ENCODE data around the gene PTPRB. TPM values are rescaled to one million over a fixed set of nuclear protein-coding genes. Genes with fewer than 3 reads are reported as not detected.
"Not testable (repeated sequence)": the region's sequence is repeated elsewhere in the genome, so short reads cannot be mapped to it uniquely, and the experiment has no call there.

PTPRB gene
- total RNA-seq, 3 donors from 2014 or later = 18.4 to 36.1 (median 33.6) TPM

DNA sequence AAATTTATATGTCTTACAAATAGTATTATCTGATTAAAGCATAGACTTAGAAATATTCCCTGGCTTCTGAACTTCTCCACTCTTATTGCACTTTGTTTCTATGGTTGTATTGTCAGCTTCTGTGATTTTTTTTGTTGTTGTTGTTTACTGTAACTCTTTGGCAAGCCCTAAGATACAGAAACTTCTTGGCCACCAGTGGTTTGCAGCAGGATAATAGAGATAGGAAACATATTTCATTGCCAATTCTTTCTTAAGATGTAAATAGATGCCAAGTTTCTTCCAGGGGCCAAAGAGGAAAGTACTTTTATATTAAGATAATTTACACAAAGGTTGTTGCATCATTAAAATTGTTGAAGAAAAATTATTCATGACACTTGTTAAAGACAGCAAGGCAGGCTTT, 123.8 kb downstream of the PTPRB start:
- no peaks in the 10 kb centered on the region for H3K27me3 ChIP-seq
- TF ChIP-seq POLR2AphosphoS5 (IDR thresholded peaks at IDR 0.05) = no peak
- no peak for TF ChIP-seq POLR2A (IDR thresholded peaks at IDR 0.05)
- TF ChIP-seq, protein P1, sequence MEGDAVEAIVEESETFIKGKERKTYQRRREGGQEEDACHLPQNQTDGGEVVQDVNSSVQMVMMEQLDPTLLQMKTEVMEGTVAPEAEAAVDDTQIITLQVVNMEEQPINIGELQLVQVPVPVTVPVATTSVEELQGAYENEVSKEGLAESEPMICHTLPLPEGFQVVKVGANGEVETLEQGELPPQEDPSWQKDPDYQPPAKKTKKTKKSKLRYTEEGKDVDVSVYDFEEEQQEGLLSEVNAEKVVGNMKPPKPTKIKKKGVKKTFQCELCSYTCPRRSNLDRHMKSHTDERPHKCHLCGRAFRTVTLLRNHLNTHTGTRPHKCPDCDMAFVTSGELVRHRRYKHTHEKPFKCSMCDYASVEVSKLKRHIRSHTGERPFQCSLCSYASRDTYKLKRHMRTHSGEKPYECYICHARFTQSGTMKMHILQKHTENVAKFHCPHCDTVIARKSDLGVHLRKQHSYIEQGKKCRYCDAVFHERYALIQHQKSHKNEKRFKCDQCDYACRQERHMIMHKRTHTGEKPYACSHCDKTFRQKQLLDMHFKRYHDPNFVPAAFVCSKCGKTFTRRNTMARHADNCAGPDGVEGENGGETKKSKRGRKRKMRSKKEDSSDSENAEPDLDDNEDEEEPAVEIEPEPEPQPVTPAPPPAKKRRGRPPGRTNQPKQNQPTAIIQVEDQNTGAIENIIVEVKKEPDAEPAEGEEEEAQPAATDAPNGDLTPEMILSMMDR (IDR thresholded peaks at IDR 0.05) = no peak
- no peak for DNase-seq (ENCODE audit: low spot score in 2 of 2)

DNA sequence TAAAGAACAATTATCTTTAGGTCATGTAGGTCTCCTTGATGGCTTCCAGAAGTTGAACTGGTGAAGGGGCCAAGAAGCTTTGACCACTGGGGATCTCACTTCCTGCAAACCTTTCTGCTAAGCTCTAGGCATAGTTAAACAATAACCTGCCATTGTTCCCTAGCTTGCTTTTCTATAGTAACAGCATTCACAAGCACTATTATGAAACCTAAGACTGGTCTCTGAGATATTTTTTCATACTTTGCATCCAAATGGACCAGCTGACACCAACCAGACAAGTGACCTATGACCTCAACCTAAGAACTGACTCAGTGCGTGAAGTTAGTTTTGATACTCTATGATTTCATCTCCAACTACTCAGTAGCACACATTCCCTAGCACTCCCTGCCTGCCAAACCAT, 129.1 kb downstream of the PTPRB start:
- Histone ChIP-seq H3K27ac (no peak overlapping the region), H3K9me3 (no peaks in the 10 kb centered on the region), H3K36me3 (no peaks in the 10 kb centered on the region), H3K4me3 (no peak overlapping the region), H3K27me3 (no peaks in the 10 kb centered on the region), H3K4me1 (no peaks in the 10 kb centered on the region)
- no peak for DNase-seq (ENCODE audit: low spot score in 2 of 2)
- TF ChIP-seq, protein P1 (IDR thresholded peaks at IDR 0.05) = no peak
- TF ChIP-seq POLR2AphosphoS5 (IDR thresholded peaks at IDR 0.05) = no peak
- no peak for TF ChIP-seq POLR2A (IDR thresholded peaks at IDR 0.05)
- intact Hi-C loops (cut with DNase I; ENCODE audit: low total_unique reads) = no loop called here

More for the DNA sequence above, 123.8 kb downstream of the PTPRB start:
- intact Hi-C loops (cut with DNase I; ENCODE audit: low total_unique reads) = no loop called here
- Histone ChIP-seq H3K4me3 (no peak overlapping the region), H3K36me3 (no peaks in the 10 kb centered on the region), H3K27ac (no peak overlapping the region), H3K9me3 (no peaks in the 10 kb centered on the region), H3K4me1 (no peaks in the 10 kb centered on the region)

DNA sequence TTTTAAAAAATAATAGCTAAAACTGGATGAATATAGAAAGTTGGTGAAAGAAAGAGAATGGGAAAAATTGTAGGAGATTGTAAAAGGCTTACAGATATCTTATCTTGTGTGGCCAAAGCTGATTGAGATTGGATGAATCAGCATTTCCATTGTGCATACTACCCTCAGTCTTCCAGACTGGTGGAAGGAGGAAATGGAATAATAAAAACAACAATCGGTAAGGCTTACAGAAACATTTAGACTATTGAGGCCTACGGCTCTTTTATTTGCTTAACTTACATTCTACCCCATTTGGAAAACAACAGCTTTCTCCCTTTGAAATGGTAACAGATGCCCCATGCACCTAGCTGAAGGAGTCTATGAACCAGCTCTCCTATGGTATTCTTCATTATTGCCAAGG, 129.8 kb downstream of the PTPRB start:
- Histone ChIP-seq H3K27me3 (no peaks in the 10 kb centered on the region), H3K4me3 (no peak overlapping the region), H3K9me3 (no peaks in the 10 kb centered on the region), H3K4me1 (no peaks in the 10 kb centered on the region), H3K36me3 (no peaks in the 10 kb centered on the region), H3K27ac (no peak overlapping the region)
- no peak for TF ChIP-seq POLR2A (IDR thresholded peaks at IDR 0.05)
- TF ChIP-seq, protein P1 (IDR thresholded peaks at IDR 0.05) = no peak
- no peak for TF ChIP-seq POLR2AphosphoS5 (IDR thresholded peaks at IDR 0.05)
- DNase-seq (ENCODE audit: low spot score in 2 of 2) = no peak
- intact Hi-C loops (cut with DNase I; ENCODE audit: low total_unique reads) = no loop called here

DNA sequence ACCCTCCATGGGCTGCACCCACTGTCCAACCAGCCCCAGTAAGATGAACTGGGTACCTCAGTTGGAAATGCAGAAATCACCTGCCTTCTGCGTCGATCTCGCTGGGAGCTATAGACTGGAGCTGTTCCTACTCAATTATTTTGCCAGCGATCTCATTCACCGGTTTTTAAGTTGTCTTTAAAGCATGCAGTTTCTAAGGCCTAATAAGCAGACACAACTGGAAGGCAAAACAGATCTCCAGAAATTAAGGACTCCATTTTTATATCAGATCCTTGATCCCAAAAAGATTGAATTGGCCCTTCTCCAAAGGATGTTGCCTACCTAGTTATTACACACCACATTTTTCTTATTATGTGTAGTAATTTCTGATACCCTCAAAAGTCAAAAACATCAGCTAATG, 139.7 kb downstream of the PTPRB start:
- intact Hi-C loops (cut with DNase I; ENCODE audit: low total_unique reads) = no loop called here
- TF ChIP-seq, protein P1 (IDR thresholded peaks at IDR 0.05) = no peak
- TF ChIP-seq POLR2AphosphoS5 (IDR thresholded peaks at IDR 0.05) = no peak
- H3K27ac ChIP-seq = no peak overlapping the region

DNA sequence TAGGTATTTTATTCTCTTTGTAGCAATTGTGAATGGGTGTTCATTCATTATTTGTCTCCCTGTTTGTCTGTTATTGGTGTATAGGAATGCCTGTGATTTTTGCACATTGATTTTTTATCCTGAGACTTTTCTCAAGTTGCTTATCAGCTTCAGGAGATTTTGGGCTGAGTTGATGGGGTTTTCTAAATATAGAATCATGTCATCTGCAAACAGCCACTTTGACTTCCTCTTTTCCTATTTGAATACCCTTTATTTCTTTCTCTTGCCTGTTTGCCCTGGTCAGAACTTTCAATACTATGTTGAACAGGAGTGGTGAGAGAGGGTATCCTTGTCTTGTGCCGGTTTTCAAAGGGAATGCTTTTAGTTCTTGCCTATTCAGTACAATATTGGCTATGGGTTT, 144.3 kb downstream of the PTPRB start:
- H3K27ac ChIP-seq; H3K36me3 ChIP-seq; H3K4me1 ChIP-seq; H3K9me3 ChIP-seq; H3K27me3 ChIP-seq; H3K4me3 ChIP-seq; DNase-seq (ENCODE audit: low spot score in 2 of 2); intact Hi-C loops (cut with DNase I; ENCODE audit: low total_unique reads): not testable (repeated sequence)

More for the DNA sequence above, 139.7 kb downstream of the PTPRB start:
- H3K4me1 ChIP-seq = no peaks in the 10 kb centered on the region
- no peak overlapping the region for H3K4me3 ChIP-seq
- peaks cover 0 to 13% of the 10 kb centered on the region in 2 donors for H3K9me3 ChIP-seq
- no peaks in the 10 kb centered on the region for H3K36me3 ChIP-seq
- no peak for DNase-seq (ENCODE audit: low spot score in 2 of 2)
- H3K27me3 ChIP-seq = no peaks in the 10 kb centered on the region

DNA sequence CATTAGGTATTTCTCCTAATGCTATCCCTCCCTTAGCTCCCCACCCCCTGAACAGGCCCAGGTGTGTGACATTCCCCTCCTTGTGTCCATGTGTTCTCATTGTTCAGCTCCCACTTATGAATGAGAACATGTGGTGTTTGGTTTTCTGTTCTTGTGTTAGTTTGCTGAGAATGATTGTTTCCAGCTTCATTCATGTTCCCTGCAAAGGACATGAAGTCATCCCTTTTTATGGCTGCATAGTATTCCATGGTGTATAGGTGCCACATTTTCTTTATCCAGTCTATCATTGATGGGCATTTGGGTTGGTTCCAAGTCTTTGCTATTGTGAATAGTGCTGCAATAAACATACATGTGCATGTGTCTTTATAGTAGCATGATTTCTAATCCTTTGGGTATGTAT, 146.3 kb downstream of the PTPRB start:
- H3K36me3 ChIP-seq; H3K4me3 ChIP-seq; H3K27ac ChIP-seq; H3K4me1 ChIP-seq; H3K27me3 ChIP-seq; DNase-seq (ENCODE audit: low spot score in 2 of 2); intact Hi-C loops (cut with DNase I; ENCODE audit: low total_unique reads); H3K9me3 ChIP-seq: not testable (repeated sequence)
